DMS79 (cell line): ENCODE data around the gene CORO1C.
"Not testable (repeated sequence)": the region's sequence is repeated elsewhere in the genome, so short reads cannot be mapped to it uniquely, and the experiment has no call there.

Experiments
- DNase-seq: peaks from one replicate; lab custom pipeline; 2025; lab: John Stamatoyannopoulos, UW

Gene CORO1C

DNA sequence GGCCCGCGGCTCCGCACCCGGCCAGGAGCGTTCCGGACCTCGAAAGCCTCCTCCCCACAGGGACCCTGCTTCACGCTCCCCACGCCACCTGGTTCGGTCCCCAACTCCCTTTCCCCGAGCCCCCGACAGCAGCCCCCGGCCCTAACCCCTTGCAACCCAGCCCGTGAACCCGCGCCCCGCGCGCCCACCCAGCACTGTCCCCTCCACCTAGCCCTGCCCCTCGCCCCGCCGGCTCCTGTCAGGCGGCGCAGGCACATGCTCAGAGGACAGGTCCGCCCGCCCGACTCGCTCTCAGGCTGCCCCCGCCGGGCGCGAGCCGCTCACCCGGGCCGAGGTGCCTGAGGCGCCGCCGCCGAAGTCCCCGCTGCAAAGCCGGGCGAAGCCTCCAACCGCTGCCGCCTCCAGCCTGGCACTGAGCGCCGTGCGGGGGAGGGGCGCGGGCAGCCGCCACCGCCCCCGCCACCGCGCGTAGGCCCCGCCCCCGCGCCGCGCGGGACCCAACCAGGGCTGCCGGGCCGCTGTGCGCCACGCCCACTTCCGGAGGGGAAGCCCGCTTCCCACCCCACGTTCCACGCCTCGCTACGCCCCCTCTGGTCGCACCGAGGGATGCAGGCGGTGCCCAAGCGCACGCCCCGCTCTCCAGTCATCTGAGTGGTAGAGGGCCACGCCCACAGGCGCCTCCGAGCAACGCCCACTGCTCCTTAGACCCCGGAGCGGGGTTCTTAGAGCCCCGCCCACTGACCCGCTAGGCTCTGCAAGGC lies at the start of gene CORO1C:
Gene CORO1C, minus strand, starts transcription at position 414 of the 761 bp plus-strand sequence. CDS start 30,200 bp downstream, outside the sequence.
- DNase-seq, result peak; percentile 76

DNA sequence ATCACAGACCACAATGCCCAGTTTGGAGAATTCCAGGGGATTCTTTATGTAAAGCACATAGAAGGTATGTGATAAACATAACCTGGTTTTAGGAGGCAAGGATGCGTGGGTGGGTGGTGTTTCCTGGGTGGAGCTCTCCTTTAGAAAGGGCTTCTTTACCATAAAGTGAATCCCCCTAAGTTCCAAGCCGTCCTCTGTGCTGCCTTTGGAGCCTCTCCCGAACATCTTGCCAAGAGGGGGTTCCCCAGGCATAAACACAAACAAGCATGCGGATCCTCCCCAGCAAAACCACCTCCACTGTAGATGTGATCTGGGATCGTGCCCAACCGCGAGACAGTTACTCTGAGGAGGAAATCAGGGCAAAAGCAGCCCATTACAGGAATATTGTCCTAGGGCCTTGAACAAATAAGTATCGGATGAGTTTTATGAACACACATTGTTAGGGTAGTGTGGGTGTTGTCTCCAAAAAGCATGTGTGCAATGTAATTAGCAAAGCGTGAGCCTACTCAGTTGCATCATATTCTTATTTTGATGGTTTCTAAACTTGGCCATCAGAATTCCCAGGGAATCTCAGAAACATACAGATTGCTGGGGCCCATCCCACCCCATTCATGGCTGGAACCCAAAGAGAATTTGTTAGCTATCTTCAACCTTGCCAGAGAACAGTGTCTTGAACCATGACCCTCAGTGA lies 48.8 kb upstream of the CORO1C start:
- DNase-seq, result no peak

DNA sequence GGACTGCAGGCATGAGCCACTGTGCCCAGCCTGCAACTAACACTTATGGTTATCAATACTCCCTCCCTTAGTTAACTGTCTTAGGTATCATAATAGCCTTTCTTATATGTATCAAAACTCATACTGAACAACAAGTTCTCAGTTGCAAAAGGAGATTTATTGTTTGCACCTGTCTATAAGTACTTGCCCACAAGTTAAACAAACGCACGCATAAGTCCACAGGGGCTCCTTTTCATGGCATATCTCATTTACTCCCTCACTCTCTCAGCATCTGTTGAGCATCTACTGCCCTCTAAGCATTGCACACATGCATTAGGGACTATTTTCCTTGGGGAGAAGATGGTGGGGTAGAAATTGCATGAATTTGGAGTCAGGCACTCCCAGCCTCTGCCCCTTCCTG lies 46.7 kb upstream of the CORO1C start:
- peak; percentile 12 for DNase-seq

DNA sequence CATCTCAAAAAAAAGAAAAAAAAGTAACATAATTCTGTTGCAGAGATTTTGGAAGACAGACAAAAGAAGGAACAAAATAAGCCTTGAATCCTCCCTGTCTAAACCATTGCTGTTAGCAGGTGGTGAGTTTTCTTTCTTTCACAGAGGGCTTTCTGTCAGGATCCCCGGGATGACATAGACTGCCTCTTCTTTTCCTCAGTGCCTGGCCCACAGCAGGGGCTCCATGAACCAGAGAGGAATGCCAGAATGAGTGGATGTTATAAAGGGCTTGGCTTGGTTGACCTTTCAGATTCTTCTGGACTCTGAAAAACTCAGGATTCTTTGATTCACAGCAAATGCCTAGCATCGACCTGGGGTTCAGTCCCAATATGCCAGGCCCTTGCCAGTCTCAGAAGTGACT lies 45.8 kb upstream of the CORO1C start:
- no peak for DNase-seq

DNA sequence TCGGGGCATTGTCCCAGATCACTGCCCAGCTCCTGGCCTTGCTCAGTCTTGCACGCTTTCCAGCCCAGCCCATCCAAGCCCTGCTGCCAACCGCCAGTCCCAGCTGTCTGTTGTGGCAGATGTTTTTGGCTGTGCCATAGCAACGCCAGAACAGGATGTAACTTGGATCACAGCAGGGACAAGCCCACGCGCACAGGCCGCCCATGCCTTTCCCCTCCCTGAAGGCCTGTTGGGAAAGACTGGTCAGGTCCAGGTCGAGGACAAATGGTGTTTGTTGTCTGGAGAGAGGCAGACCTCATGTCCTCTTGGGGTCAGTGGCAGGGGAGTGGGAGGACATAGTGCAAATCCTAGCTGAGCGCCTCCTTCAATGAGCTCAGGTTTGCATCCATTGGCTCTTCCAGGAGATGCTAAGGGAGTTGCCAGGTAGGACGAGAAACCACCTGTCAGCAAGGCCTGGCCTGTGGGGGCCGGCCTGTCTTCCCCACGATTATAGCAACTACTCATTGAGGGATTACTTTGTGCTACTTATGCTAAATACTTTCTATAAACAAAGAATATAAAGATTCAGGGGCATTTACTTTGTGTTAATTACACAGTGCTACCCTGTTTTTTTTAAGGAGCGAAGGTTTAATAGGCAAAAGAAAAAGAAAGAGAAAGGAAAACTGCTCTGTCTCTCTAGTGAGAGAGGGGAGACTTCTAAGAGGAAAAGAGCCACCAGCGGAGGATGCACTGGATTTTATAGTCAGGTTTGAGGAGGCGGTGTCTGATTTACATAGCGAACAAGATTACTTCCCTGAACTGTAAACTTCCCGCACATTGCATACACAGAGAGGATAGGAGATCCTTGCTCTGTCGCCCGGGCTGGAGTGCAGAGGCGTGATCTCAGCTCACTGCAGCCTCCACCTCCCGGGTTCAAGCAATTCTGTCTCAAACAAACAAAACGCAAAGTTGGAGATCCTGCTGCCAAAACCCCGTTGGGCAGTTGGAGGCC lies 42.8 kb upstream of the CORO1C start:
- DNase-seq, result peak; percentile 16

DNA sequence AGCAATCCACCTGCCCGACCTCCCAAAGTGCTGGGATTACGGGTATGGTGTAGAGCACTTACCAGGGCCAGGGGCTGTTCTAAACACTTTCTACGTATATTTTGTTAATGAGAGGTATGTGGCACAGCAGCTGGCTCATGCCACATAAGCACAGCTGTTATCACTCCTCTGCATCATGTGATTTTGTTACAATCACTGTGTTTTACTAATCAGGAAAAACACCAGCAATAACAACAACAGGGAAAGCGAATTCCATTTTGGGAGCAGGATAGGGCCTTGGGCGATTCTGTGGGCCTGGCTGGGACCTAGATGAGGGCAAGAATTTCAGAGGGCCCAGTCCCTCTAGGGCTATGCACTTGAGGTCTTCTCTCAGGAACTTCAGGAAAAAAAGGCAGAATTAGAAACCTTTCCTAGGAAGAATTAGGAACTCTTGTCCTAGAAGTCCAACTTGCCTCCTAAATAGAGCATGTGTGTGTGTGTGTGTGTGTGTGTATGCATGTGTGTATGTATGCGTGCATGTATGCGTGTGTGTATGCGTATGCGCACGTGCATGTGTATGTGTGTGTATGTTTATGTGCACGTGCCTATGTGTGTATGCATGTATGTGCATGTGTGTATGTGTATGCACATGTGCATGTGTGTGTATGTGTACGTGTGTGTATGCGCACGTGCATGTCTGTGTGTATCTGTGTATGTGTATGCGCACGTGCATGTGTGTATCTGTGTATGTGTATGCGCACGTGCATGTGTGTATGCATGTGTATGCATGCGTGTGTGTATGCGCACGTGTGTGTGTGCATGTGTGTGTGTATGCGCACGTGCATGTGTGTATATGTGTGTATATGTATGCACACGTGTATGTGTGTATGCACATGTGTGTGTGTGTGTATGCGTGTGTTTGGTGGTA lies 41.8 kb upstream of the CORO1C start:
- no peak for DNase-seq

DNA sequence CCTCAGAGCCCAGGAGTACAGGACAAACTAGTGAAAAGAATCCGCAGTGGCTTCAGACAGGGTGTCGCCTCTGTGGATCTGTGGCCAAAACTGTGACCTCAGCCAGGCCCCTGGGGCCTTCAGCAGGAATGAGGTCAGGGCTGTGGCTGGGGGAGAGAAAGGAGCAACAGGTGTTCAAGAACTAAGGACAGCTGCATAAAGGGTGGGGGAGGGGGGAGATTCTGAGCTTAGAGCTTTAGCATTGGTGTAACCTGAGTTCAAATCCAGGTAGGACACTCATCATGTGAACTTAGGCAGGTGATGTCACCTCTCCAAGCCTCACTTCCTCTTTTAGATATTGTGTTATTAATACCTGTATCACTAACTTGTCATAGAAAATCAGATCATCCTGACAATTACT lies 40.9 kb upstream of the CORO1C start:
- no peak for DNase-seq

DNA sequence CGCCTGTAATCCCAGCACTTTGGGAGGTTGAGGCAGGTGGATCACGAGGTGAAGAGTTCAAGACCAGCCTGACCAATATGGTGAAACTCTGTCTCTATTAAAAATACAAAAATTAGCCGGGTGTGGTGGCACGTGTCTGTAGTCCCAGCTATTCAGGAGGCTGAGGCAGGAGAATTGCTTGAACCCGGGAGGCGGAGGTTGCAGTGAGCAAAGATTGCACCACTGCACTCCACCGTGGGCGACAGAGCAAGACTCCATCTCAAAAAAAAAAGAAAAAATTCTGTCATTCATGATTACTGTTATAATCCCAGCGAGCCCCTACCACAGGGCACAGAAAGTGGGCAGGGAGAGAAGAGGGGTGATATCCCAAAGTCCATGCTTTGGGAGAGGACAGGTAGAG lies 40.5 kb upstream of the CORO1C start:
- not testable (repeated sequence) for DNase-seq

DNA sequence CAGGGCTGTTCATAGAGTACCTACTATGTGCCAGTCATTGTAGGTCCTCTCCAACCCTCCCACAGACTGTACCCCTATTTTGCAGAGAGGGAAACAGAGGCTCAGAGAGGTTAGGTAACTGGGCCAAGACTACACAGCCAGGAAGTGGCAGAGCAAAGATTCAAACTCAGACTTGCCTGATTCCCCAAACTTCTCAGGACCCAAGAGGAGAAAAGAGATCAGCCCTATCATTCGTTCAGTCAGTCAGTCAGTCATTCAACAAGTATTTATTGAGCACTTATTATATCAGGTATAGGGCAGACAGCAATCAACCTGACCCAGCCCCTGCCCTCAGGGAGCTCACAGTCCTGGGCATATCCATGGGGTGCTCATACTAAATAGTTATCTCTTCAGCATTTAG lies 39.6 kb upstream of the CORO1C start:
- DNase-seq, result no peak

DNA sequence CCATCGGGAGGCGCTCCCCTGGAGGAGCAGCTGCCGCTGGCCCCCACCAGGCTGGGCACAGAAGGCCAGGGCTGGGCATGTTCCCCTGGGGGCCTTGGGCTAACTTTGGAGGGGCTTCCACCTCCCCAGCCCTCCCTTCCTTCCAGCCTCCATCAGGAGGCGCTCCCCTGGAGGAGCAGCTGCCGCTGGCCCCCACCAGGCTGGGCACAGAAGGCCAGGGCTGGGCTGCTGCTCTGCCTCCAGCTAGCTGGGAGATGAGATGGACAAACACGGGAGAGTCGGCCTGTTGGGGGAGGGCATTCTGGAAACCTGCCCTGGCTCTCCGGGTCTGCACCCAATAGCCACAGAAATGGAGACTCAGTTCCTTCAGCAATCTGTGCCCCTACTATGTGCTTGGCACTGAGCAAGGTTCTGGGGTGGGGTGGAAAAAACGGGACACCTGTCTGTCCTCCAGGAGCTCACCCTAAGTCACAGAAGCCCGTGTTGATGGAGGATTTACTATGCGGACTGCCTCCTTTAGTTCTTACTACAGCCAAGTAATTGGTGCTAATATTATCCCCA lies 39.0 kb upstream of the CORO1C start:
- no peak for DNase-seq

DNA sequence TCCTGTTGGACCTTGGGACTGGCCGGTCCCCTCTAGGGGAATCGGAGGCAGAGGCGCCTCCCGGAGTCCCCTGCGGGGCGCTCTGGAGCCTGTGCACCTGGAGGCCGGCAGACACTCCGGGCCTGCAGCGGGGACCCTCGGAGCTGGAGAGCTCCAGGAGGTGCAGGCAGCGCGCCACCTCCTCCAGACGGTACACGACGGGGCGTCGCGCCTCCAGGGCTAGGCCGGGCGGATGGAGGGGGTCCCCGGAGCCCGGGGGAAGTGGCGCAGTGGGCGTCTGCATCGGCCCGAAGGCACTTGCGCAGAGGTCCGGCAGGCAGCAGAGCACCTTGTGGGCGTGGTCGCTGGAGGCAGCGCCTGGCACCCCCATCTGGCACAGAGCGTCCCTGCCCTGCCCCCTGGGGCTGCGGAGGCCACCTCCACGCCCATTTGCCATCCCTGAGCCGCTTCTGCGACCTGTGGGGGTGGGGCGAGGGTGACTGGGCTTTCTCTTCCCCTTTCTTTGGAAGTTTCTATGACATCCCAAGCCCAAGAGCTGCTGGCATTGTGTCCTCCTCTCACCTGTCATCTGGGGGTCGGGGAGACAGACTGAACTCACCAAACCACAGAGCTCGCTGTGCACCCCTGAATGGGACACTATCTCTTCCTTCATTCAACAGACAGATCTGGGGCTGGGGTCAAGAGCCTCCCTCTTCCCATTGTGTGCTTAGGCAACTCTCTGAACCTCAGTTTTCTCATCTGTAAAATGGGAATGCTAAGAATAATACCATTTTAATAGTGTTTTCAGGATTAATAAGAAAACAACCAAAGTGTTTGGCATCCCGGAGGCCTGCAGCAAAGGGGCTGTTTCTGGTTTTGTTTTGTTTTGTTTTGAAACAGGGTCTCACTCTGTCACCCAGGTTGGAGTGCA lies 37.5 kb upstream of the CORO1C start:
- DNase-seq, result no peak

DNA sequence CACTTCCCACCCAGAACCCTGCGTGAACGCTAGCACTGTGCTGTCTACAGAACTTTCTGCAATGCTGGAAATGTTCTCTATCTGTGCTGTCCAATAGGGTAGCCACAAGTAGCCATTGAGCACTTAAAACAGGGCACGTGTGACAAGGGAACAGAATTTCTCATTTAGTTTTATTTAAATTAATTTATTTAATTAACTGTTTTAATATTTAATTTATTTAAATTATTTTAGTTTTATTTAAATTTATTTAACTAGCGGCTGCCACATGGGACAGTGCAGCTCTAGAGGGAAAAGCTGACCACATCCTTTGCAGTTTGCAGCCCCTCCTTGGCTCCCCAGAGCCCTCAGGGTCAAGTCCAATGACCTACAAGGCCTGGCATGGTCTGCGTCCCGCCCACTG lies 35.0 kb upstream of the CORO1C start:
- no peak for DNase-seq

DNA sequence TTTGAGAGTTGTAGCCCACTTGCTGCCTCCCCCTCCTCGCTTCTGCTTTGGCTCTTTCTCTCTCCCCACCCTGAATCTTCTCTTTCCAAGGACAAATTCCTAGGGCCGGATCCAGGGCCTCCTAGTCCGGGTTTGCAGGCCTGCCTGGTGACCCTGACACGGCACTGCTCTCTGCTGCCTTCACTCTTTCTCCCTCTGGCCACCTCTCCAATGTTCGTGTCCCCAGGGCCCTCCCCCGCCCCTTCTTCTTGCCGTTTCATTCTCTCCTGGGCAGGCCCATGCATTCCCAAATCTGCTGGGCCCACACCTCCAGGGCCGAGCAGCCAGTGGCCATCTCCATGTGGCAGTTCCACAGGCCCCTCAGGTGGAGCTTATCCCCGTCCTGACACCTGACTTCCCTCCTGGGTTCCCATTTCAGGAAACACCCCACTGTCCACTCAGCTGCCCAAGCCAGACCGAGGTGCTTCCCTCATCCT lies 34.0 kb upstream of the CORO1C start:
- DNase-seq, result no peak

DNA sequence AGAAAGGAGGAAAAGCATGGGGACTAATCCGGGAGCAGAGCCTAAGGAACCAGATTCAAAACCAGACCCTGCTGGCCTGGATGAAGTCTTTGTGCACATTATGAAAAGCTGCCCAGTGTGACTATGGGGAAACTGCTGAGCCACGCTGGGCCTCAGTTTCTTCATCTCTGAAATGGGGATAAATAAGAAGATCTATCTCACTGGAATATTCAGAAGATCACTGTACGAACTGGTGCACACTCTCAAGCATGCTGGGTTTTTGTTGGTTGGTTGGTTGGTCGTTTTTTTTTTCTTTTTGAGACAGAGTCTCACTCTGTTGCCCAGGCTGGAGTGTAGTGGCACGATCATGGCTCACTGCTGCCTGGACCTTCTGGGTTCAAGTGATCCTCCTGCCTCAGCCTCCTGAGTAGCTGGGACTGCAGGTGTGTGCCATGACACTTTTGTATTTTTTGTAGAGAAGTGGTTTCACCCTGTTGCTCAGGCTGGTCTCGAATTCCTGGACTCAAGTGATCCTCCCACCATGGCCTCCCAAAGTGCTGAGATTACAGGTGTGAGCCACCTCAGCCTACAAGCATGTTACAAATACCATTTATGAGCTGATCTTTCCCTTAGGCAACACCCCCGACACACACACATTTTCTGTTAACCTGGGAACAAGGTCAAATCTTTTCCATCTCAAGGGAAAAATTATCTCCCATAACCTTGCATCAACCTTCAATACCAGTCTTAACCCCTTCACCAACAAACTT lies 33.4 kb upstream of the CORO1C start:
- no peak for DNase-seq

DNA sequence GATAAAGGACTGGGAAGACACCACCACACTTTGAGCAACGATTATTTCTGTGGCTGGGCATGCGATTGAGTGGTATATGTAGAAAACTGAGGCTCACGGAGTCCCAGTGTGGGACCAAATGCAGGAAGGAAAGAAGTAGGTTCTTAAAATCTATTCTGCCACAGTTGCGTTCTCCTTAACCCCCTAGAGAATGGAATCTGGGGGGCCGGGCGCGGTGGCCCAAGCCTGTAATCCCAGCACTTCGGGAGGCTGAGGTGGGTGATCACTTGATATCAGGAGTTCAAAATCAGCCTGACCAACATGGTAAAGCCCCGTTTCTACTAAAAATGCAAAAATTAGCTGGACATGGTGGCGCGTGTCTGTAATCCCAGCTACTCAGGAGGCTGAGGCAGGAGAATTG lies 29.9 kb upstream of the CORO1C start:
- DNase-seq, result no peak

DNA sequence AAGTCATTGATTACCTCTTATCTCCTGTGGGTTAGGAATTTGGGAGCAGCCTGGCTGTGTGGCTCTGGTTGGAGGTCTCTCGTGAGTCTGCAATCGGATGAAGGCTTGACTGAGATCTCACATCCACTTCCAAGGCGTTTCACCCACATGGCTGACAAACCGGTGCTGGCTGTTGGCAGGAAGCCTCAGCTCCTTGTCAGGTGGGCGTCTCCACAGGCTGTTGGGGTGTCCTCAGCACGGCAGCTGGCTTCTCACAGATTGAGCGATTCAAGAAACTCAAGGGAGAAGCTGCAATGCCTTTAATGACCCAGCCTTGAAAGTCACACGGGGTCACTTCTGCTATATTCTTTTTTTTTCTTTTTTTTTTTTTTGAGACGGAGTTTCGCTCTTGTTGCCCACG lies 28.6 kb upstream of the CORO1C start:
- peak; percentile 43 for DNase-seq

DNA sequence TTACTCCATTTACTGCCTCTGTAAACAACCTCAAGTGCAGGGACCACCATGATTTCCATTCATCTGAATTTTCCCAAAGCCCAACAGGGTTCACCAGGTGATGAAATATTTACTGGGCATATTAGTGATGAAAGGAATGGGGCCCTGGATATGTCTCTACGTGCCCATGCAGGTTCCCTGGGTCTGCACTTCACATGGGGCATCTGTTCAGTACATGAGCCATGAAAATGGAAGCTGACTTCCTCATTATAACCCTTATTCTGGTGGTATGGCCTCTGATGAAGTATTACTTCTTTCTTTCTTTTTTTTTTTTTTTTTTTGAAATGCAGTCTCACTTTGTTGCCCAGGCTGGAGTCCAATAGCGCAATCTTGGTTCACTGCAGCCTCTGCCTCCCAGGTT lies 26.5 kb upstream of the CORO1C start:
- peak; percentile 58 for DNase-seq

DNA sequence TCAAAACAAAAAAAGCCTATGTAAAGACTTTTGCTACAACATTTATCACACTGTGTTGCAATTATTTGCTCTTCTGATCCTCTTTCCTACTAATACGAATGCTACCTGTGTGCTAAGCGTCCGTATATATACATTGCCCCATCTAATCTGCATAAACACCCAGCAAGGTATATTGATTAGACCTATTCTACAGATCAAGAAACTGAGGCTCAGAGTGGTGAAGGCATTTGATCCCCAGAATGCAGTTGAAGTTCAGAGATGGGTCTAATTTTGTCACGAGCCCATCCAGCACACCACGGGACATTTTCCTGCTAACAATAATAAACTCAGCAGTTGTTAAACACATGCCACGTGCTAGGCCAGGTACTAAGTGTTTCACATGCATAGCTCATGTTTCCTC lies 25.1 kb upstream of the CORO1C start:
- DNase-seq, result no peak

DNA sequence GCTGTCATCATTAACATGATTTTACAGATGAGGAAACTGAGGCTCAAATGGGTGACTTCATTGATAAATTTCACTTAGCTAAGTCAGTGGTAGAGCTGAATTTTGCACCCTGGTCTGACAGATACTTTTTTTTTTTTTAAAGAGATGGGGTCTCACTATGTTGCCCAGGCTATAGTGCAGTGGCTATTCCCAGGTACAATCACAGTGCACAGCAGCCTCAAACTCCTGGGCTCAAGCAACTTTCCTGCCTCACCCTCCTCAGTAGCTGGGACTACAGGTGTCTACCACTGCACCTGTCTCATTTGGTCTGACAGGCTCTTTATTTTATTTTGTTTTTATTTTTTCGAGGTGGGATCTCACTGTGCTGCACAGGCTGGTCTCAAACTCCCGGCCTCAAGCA lies 24.2 kb upstream of the CORO1C start:
- DNase-seq, result no peak
